BLaER1 treated with 17β-estradiol and CSF1 and Interleukin-3, amounts not matched to agents 10 nM and 100 nM (cell line): ENCODE results near the gene TACC3.

Experiments
- H3K27ac ChIP-seq, 11 experiments: shearing (Covaris generic); formaldehyde crosslinking; 2 replicates each; pipeline ENCODE4 v1.8.1; 2022
- H3K27me3 ChIP-seq, 11 experiments: shearing (Covaris generic); formaldehyde crosslinking; 2 replicates each; pipeline ENCODE4 v1.8.1; 2022
- H3K36me3 ChIP-seq, 11 experiments: shearing (Covaris generic); formaldehyde crosslinking; 2 replicates each; pipeline ENCODE4 v1.8.1; 2022
- H3K4me1 ChIP-seq, 10 experiments: shearing (Covaris generic); formaldehyde crosslinking; 2 replicates each; pipeline ENCODE4 v1.8.1; 2022
- H3K4me2 ChIP-seq, 11 experiments: shearing (Covaris generic); formaldehyde crosslinking; 2 replicates each; pipeline ENCODE4 v1.8.1; 2022
- H3K4me3 ChIP-seq, 10 experiments: shearing (Covaris generic); formaldehyde crosslinking; 2 replicates each; pipeline ENCODE4 v1.8.1; 2022
- H3K9ac ChIP-seq, 11 experiments: shearing (Covaris generic); formaldehyde crosslinking; 2 replicates each; pipeline ENCODE4 v1.8.1; 2022
- H3K9me3 ChIP-seq, 11 experiments: shearing (Covaris generic); formaldehyde crosslinking; replicated peaks in 1 of 11; 2 replicates each; pipeline ENCODE4 v1.8.1; 2022
- H4K20me1 ChIP-seq, 11 experiments: shearing (Covaris generic); formaldehyde crosslinking; 2 replicates each; pipeline ENCODE4 v1.8.1; 2022
- Cebpa-rat ChIP-seq, 11 experiments: shearing (Covaris generic); IDR thresholded peaks; 2 replicates each; pipeline ENCODE4 v1.8.1; 2022

Gene TACC3

GRCh38 chr4:1744552-1744951, 23.2 kb downstream of the TACC3 start:
- peaks cover 0 to 82% (median 51%) of the 10 kb centered on the region in 11 experiments; a peak in 14 of 22 replicates for H4K20me1 ChIP-seq
- H3K27ac ChIP-seq, result no peak overlapping the region
- H3K36me3 ChIP-seq, result peaks cover 19 to 64% (median 56%) of the 10 kb centered on the region in 11 experiments; a peak in 21 of 22 replicates
- H3K4me2 ChIP-seq, result no peak overlapping the region
- H3K4me1 ChIP-seq, result peaks cover 22 to 46% (median 33%) of the 10 kb centered on the region in 10 experiments
- no peak for TF ChIP-seq Cebpa-rat (IDR thresholded peaks at IDR 0.05)
- H3K4me3 ChIP-seq, result no peak overlapping the region
- no peaks in the 10 kb centered on the region for H3K9me3 ChIP-seq
- H3K9ac ChIP-seq, result no peak overlapping the region
- H3K27me3 ChIP-seq, result no peaks in the 10 kb centered on the region

- Histone ChIP-seq H3K36me3 (peaks cover 19 to 58% (median 51%) of the 10 kb centered on the region in 11 experiments; a peak in 21 of 22 replicates), H3K9me3 (no peaks in the 10 kb centered on the region), H3K4me3 (no peak overlapping the region), H3K9ac (no peak overlapping the region), H3K27me3 (no peaks in the 10 kb centered on the region), H3K4me1 (peaks cover 18 to 43% (median 27%) of the 10 kb centered on the region in 10 experiments), H3K27ac (no peak overlapping the region), H4K20me1 (peaks cover 0 to 76% (median 47%) of the 10 kb centered on the region in 11 experiments; a peak in 14 of 22 replicates), H3K4me2 (no peak overlapping the region)
- TF ChIP-seq Cebpa-rat (IDR thresholded peaks at IDR 0.05), result no peak
Observed at GRCh38 chr4:1745165-1745564, 23.8 kb downstream of the TACC3 start.

- H3K27ac ChIP-seq, result no peak overlapping the region
- peaks cover 13 to 41% (median 22%) of the 10 kb centered on the region in 10 experiments for H3K4me1 ChIP-seq
- peaks cover 0 to 71% (median 42%) of the 10 kb centered on the region in 11 experiments; a peak in 14 of 22 replicates for H4K20me1 ChIP-seq
- no peak for TF ChIP-seq Cebpa-rat (IDR thresholded peaks at IDR 0.05)
- no peak overlapping the region for H3K4me3 ChIP-seq
- H3K4me2 ChIP-seq, result no peak overlapping the region
- H3K27me3 ChIP-seq, result no peaks in the 10 kb centered on the region
- no peaks in the 10 kb centered on the region for H3K9me3 ChIP-seq
- no peak overlapping the region for H3K9ac ChIP-seq
- H3K36me3 ChIP-seq, result peaks cover 19 to 53% (median 46%) of the 10 kb centered on the region in 11 experiments; a peak in 21 of 22 replicates
Observed at GRCh38 chr4:1745697-1746096, 24.4 kb downstream of the TACC3 start.

GRCh38 chr4:1746265-1746691, 25.0 kb downstream of the TACC3 start:
- no peak overlapping the region for H3K9ac ChIP-seq
- no peak overlapping the region for H3K4me3 ChIP-seq
- H3K4me2 ChIP-seq, result peak overlapping the region in 1 of 11 experiments; percentile 32; a peak in 1 of 22 replicates
- H3K36me3 ChIP-seq, result peaks cover 19 to 47% (median 40%) of the 10 kb centered on the region in 11 experiments; a peak in 20 of 22 replicates
- H3K27ac ChIP-seq, result no peak overlapping the region
- H3K9me3 ChIP-seq, result no peaks in the 10 kb centered on the region
- H4K20me1 ChIP-seq, result peaks cover 0 to 65% (median 36%) of the 10 kb centered on the region in 11 experiments; a peak in 14 of 22 replicates
- no peak for TF ChIP-seq Cebpa-rat (IDR thresholded peaks at IDR 0.05)
- H3K27me3 ChIP-seq, result no peaks in the 10 kb centered on the region
- peaks cover 7 to 40% (median 21%) of the 10 kb centered on the region in 10 experiments for H3K4me1 ChIP-seq

- H3K9ac ChIP-seq, result no peak overlapping the region
- H3K9me3 ChIP-seq, result no peaks in the 10 kb centered on the region
- no peak for TF ChIP-seq Cebpa-rat (IDR thresholded peaks at IDR 0.05)
- no peaks in the 10 kb centered on the region for H3K27me3 ChIP-seq
- peaks cover 9 to 40% (median 21%) of the 10 kb centered on the region in 10 experiments for H3K4me1 ChIP-seq
- H3K27ac ChIP-seq, result no peak overlapping the region
- H4K20me1 ChIP-seq, result peaks cover 0 to 57% (median 28%) of the 10 kb centered on the region in 11 experiments; a peak in 12 of 22 replicates
- no peak overlapping the region for H3K4me3 ChIP-seq
- peaks cover 15 to 39% (median 32%) of the 10 kb centered on the region in 11 experiments; a peak in 20 of 22 replicates for H3K36me3 ChIP-seq
- no peak overlapping the region for H3K4me2 ChIP-seq
Observed at GRCh38 chr4:1746919-1747602, 25.7 kb downstream of the TACC3 start.

GRCh38 chr4:1747603-1747967, 26.3 kb downstream of the TACC3 start:
- Histone ChIP-seq H3K9me3 (no peaks in the 10 kb centered on the region), H3K27me3 (no peaks in the 10 kb centered on the region), H3K27ac (no peak overlapping the region), H3K9ac (no peak overlapping the region), H4K20me1 (peaks cover 0 to 52% (median 27%) of the 10 kb centered on the region in 11 experiments; a peak in 11 of 22 replicates), H3K4me3 (no peak overlapping the region), H3K4me2 (no peak overlapping the region), H3K36me3 (peaks cover 15 to 34% (median 27%) of the 10 kb centered on the region in 11 experiments; a peak in 19 of 22 replicates), H3K4me1 (peaks cover 12 to 42% (median 25%) of the 10 kb centered on the region in 10 experiments)
- no peak for TF ChIP-seq Cebpa-rat (IDR thresholded peaks at IDR 0.05)

GRCh38 chr4:1748465-1748995, 27.2 kb downstream of the TACC3 start:
- Histone ChIP-seq H3K27me3 (no peaks in the 10 kb centered on the region), H3K36me3 (peaks cover 15 to 25% (median 19%) of the 10 kb centered on the region in 11 experiments; a peak in 19 of 22 replicates), H3K9me3 (no peaks in the 10 kb centered on the region), H3K27ac (no peak overlapping the region), H4K20me1 (peaks cover 0 to 50% (median 27%) of the 10 kb centered on the region in 11 experiments; a peak in 11 of 22 replicates), H3K4me2 (peak overlapping the region; percentile 35 to 86 (median 72)), H3K4me3 (0 out of 20 replicates have a peak overlapping the region, but pooled peaks of 1 of the 10 experiments have one; percentile 35), H3K4me1 (peaks cover 22 to 51% (median 35%) of the 10 kb centered on the region in 10 experiments), H3K9ac (peak overlapping the region in 7 of 11 experiments; percentile 12 to 51 (median 28); a peak in 4 of 22 replicates)
- no peak for TF ChIP-seq Cebpa-rat (IDR thresholded peaks at IDR 0.05)

GRCh38 chr4:1749370-1749769, 28.0 kb downstream of the TACC3 start:
- Histone ChIP-seq H3K4me2 (no peak overlapping the region), H3K27ac (no peak overlapping the region), H3K4me1 (peaks cover 30 to 54% (median 41%) of the 10 kb centered on the region in 10 experiments), H3K36me3 (peaks cover 9 to 16% (median 11%) of the 10 kb centered on the region in 11 experiments; a peak in 19 of 22 replicates), H4K20me1 (peaks cover 0 to 42% (median 21%) of the 10 kb centered on the region in 11 experiments; a peak in 11 of 22 replicates), H3K9me3 (no peaks in the 10 kb centered on the region), H3K4me3 (no peak overlapping the region), H3K27me3 (no peaks in the 10 kb centered on the region), H3K9ac (no peak overlapping the region)
- TF ChIP-seq Cebpa-rat (IDR thresholded peaks at IDR 0.05), result no peak

- no peaks in the 10 kb centered on the region for H3K9me3 ChIP-seq
- peaks cover 0 to 37% (median 16%) of the 10 kb centered on the region in 11 experiments; a peak in 11 of 22 replicates for H4K20me1 ChIP-seq
- no peak for TF ChIP-seq Cebpa-rat (IDR thresholded peaks at IDR 0.05)
- peaks cover 4 to 12% (median 6%) of the 10 kb centered on the region in 11 experiments; a peak in 19 of 22 replicates for H3K36me3 ChIP-seq
- no peaks in the 10 kb centered on the region for H3K27me3 ChIP-seq
- H3K4me2 ChIP-seq, result no peak overlapping the region
- H3K4me1 ChIP-seq, result peaks cover 33 to 59% (median 46%) of the 10 kb centered on the region in 10 experiments
- H3K4me3 ChIP-seq, result no peak overlapping the region
- no peak overlapping the region for H3K9ac ChIP-seq
- no peak overlapping the region for H3K27ac ChIP-seq
Observed at GRCh38 chr4:1749826-1750225, 28.5 kb downstream of the TACC3 start.
